Measurements from ENCODE around the gene FAM20C.

FAM20C gene

GRCh38 chr7:222716-223041, 30.3 kb downstream of the FAM20C start:
- in situ Hi-C loops (cut with HindIII; ENCODE audit: low sequenced_read_pairs): no loop called here

- in situ Hi-C loops (cut with HindIII; ENCODE audit: low sequenced_read_pairs): no loop called here
Measured at GRCh38 chr7:223118-223800, 30.9 kb downstream of the FAM20C start.

- in situ Hi-C loops (cut with HindIII; ENCODE audit: low sequenced_read_pairs): no loop called here
Measured at GRCh38 chr7:223861-224260, 31.5 kb downstream of the FAM20C start.

DNA sequence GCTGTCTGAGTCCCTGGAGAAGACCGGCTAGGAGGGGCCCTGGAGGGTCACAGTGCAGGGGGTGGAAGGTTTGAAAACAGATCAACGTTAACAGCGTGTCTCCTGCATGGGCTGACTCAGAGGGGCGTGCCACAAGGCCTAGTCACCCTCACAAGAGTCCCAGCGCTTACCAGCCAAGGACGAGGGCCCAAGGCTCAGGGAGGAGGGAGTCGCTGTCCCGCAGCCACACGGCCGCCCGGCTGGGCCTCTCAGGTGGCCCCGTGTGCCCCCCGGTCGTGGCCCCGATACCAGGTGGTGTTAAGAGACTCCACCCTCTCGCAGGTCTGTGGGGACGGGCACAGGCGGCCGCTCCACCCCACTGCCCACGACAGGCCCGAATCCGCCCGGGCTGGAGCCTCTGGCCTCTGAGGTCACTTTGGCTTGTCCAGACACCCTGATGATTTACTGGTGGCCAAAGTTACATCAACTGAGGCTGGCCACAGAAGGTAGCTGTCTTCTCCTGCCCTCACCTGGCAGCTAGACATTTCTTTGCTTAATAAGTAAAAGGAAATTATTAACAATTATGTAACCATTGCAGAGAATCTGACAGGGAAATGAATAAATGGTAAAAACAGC, 34.0 kb downstream of the FAM20C start:
- in situ Hi-C loops (cut with HindIII; ENCODE audit: low sequenced_read_pairs): no loop called here

DNA sequence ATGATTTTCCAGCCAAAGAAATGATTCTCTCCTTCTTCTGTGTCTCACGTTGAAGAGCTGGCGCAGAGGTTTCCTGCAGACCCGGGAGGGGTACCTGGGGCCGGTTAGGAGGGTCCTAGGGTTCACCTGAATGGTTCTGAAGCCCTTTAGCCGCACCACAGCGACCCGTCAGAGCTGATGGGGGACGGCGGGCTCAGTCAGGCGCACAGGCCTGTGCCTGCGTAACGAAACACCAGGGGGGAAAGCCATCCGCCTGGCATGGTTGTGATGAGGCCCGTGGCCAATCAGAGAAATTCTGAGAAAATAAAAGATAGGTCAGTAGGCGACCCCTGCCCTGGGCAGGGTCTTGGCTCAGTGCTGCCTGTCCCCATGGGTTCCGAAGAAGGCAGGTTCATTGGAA, 35.6 kb downstream of the FAM20C start:
- in situ Hi-C loops (cut with HindIII; ENCODE audit: low sequenced_read_pairs): no loop called here

- in situ Hi-C loops (cut with HindIII; ENCODE audit: low sequenced_read_pairs): no loop called here
Measured at GRCh38 chr7:228610-229009, 36.2 kb downstream of the FAM20C start.

DNA sequence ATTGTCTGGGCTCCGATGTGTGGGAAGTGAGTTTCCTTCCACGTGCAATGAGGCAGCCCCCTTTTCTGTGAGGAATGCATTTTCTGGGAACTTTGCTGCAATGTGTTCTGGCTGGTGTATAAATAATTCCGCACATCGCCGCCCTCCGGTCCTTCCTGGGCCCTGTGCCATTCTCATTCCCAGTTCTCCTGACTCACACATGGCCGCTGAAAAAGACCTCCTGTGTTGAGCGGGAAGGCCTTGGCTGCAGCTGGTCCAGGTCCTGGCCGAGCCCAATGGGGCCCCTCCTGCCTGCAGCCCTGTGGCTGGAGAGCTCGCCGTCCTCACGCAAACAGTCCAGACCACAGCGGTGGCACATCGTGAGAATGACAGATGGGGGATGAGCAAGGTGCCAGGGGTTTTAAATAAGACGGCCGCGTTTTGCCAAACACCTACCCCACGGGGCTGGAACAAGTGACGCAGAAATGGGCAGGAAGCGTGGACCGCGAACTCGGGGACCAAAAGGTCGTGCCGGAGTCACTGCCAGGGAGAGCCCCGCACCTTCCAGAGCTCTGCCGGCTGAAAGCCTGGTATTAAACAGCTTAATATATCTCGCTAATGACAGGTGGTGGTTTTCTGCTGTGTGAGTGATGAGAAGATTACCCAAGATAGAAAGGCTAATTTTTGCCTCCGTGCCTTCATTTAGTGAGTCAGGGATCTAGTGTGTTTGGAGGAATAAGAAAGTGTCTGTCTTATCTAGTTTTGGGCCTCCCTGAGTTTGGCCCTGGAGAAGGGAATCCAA, 37.0 kb downstream of the FAM20C start:
- in situ Hi-C loops (cut with HindIII; ENCODE audit: low sequenced_read_pairs): no loop called here

DNA sequence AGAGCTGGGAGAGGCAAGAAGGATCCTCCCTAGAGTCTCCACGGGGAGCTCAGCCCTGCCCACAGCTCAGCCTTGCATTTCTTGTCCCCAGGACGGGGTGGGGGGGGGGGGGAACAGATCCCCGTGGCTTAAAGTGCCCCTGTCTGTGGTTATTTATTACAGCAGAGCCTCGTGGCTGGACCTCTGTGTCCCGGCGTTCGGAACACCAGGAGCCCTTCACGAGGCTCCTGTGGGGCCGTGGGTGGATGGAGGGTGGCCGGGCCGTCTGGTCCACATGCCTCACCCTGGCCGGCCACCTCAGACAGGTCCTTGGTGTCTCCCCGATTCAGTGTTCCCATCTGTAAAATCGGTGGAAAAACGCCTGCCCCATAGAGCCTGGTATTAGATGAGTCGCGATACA, 37.9 kb downstream of the FAM20C start:
- in situ Hi-C loops (cut with HindIII; ENCODE audit: low sequenced_read_pairs): no loop called here

GRCh38 chr7:231030-231857, 38.9 kb downstream of the FAM20C start:
- in situ Hi-C loops (cut with HindIII; ENCODE audit: low sequenced_read_pairs): no loop called here

- in situ Hi-C loops (cut with HindIII; ENCODE audit: low sequenced_read_pairs): no loop called here
Measured at GRCh38 chr7:231858-232246, 39.5 kb downstream of the FAM20C start.

DNA sequence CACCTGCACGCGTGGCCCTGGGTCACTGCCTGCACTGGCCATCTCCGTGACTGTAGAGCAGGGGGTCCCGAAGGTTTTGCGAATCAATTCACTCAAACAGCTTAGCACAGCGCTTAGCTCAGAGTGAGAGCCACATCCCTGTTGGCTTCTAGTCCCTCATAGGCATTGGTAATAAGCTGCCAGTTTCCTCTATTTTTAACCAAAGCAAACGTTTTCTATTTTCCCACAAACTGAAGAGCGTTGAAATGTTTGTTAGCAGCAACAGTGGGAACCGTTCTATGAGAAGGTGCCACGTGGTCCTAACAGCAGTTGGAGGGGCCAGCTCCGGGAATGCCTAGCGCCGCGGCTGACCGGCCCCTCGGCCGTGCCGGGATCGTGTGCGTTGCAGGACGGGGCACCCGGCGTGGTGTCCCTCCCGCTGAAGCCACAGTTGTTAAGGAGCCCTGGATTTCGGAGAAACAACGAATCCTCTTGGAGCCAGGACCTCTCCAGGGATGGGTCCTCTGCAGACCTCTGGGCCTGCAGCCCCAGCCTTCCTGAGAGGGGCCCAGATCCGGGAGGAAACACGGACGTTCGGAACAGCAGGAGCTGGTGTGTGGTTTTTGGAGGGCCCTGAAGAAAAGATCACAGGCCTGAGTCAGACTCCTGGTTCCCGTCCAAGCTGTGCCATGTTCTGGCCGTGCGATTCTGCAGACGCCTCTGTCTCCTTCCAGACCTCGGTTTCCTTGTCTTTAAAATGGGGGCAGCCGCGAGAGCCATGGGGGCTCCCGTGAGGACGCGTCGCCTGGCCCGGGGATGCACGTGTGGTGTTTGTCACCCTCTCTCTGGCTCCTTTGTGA, 40.3 kb downstream of the FAM20C start:
- in situ Hi-C loops (cut with HindIII; ENCODE audit: low sequenced_read_pairs): no loop called here

DNA sequence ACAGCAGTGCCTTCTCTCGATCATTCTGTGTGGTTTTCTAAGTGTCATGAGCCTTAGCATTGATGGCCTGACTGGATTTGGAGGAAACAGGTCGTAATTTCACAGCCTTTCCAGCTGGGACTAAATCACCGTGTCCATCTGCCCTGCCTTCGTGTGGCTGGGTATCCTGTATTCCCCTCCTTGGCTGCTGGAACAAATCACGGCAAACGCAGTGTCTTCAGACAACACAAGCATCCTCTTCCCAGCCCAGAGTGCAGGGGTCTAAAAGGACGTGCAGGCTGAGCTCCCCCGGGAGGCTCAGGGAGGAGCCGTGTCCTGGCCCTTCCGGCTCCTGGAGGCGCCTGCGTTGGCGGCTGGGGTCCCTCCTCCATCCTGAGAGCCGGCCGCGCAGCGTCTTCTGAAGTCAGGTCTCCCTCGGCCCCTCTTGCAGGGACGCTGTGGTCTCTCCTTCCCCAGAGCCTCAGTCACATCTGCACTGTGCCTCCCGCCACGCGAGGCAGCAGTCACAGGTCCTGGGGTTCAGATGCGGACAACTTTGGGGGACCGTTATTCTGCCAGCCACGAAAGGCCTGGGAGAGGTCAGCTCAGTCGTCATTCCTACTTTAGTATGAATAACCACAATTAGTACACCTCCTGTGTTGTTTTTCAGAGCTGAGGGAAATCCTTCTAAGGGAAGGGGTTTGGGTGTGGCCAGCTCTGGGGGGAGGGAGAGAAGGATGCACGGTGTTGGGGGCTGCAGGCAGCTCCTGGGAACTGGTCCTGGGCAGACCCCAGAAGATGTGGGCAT, 41.1 kb downstream of the FAM20C start:
- in situ Hi-C loops (cut with HindIII; ENCODE audit: low sequenced_read_pairs): no loop called here

- in situ Hi-C loops (cut with HindIII; ENCODE audit: low sequenced_read_pairs): no loop called here
Measured at GRCh38 chr7:234051-234707, 41.8 kb downstream of the FAM20C start.

DNA sequence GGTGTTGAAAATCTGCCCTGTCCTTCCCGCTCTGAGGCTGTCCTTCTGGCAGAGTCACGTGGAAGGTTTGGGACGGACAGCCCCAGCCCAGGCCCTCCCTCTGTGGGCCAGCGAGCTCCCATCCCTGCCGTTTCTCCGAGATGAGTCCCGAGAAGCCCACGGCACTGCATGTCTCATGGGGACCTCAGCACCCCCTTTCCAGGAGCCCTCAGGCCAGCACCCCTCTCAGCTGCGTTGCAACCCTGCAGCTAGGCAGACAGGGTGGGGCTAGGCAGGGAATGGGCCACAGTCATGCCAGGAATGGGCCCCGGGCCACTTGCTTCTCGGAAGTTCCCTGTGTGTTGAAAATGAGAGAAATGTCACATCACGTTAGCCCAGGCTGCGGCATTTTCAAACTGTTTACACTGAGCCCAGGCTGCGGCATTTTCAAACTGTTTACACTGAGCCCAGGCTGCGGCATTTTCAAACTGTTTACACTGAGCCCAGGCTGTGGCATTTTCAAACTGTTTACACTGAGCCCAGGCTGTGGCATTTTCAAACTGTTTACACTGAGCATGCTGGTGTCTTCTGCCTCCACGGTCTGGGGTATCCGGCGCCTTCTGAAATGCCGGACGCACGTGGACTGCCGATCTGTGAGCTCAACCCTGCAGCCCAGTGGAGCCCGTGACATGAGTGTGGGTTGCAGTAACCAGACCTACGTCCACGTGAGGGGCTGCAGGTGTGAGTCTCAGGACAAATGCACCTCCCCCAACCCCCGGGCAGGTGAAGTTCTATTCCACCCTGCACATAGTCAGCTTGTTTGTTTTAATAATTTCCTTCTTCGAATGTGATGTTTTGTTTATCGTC, 42.6 kb downstream of the FAM20C start:
- in situ Hi-C loops (cut with HindIII; ENCODE audit: low sequenced_read_pairs): no loop called here

GRCh38 chr7:235576-236395, 43.4 kb downstream of the FAM20C start:
- in situ Hi-C loops (cut with HindIII; ENCODE audit: low sequenced_read_pairs): no loop called here

DNA sequence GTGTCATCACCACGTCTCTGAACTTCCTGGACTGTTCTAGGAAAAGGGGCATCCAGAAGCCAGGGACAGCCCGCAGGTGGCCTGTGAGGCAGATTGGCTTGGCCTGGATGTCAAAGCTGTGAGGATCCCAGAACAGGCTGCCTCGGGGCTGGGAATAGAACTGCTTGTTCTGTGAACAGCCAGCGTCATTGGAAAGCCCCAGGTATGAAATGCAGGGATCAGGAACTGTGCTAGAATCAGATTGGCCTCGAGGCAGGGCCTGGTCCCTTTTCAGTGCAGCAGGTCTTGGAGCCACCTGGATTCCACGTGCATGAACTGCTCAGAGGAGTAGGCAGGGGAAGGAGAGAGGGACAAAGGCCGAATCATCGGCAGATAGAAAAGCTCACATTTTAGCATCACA, 44.6 kb downstream of the FAM20C start:
- in situ Hi-C loops (cut with HindIII; ENCODE audit: low sequenced_read_pairs): no loop called here

GRCh38 chr7:237385-237784, 45.0 kb downstream of the FAM20C start:
- in situ Hi-C loops (cut with HindIII; ENCODE audit: low sequenced_read_pairs): no loop called here
